Transverse colon (tissue), 4 donors: ENCODE measurements around the gene CPVL.

ENCODE experiments used
- CTCF ChIP-seq, 5 experiments: fragments of 200-600 bp in 3 of 5; fragments of 450-650 bp in 2 of 5; sonication (generic) in 3 of 5; IDR thresholded peaks; 1 replicate in 2 of 5; 2 replicates in 3 of 5; pipeline ENCODE4 v1.5.1; 2016 to 2017; ENCODE audit warnings: antibody characterized with exemption in 5 of 5, inconsistent platforms in 3 of 5, mild to moderate bottlenecking in 2 of 5, moderate library complexity in 1 of 5
- EP300 ChIP-seq: sonication (generic); formaldehyde crosslinking; IDR thresholded peaks from one replicate; pipeline ENCODE4 v1.6.1; 2017; ENCODE audit warnings: antibody characterized with exemption, low read depth
- POLR2A ChIP-seq: fragments of 450-650 bp; IDR thresholded peaks from one replicate; pipeline ENCODE4 v1.6.1; 2016; ENCODE audit warnings: antibody characterized with exemption, mild to moderate bottlenecking, moderate library complexity
- POLR2AphosphoS5 ChIP-seq, 3 donors: sonication (generic); formaldehyde crosslinking; IDR thresholded peaks; one replicate each; pipeline ENCODE4 v1.6.1; 2016; ENCODE audit warnings: antibody characterized with exemption in 3 of 3

DNA sequence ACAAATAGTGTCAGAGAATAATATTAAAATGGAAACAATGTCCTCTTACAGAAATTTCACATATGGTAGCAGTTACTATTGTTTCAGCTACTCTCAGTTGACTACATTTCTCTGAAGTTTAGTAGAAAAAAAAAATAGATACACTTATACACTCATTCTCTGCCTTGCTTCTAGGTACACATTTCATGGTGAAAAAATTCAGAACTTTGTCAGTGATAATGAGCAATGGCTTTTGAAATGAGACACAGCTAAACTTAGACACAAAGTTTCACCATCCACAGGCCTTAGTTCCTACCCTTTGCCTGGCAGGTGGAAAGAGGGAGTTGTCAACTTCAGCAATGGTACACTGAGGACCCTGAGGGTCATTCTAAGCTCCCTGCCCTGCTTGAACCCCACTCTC, 69.2 kb downstream of the CPVL start:
- TF ChIP-seq CTCF (IDR thresholded peaks at IDR 0.05) (no peak), POLR2A (no peak), POLR2AphosphoS5 (IDR thresholded peaks at IDR 0.05) (no peak), EP300 (no peak)
